ENCODE measurements around the gene LPAR3.

- TF ChIP-seq CTCF (IDR thresholded peaks at IDR 0.05) (no peak), EZH2 (IDR thresholded peaks at IDR 0.05; ENCODE audit: borderline replicate concordance, insufficient read depth, low read depth, low read length, poor library complexity, severe bottlenecking) (no peak)
These were observed 95.4 kb downstream of the LPAR3 start for GRCh38 chr1:84797603-84798002.

All from B cell (primary cell).